ENCODE data around the gene CHRNA3. TPM values are rescaled to one million over a fixed set of nuclear protein-coding genes. Genes with fewer than 3 reads are reported as not detected.
"Not testable (repeated sequence)": the region's sequence is repeated elsewhere in the genome, so short reads cannot be mapped to it uniquely, and the experiment has no call there.

The CHRNA3 gene
- polyA plus RNA-seq, 5 donors: 0.14 to 0.95 (median 0.29) TPM

DNA sequence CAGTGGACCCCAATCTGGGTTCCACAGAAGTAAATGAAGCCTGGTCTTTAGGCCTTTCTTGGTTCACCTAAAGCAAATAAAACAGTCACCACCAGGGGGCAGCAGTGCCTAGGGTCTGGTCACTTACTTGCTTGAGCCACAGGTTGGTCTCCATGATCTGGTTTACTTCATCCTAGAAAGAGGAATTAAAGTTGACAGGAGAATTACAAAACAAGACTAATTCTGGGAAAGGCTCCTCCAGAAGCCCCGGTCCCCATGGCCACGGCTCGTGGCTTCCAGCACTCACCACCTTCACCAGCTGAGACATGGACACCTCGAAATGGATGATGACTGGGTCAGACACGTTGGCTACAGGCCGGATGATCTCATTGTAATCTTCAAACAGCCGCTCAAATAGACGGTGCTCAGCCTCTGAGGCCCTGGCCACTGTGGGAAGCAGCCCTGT, 2.3 kb downstream of the CHRNA3 start:
- DNase-seq: peak; percentile 50 to 79

DNA sequence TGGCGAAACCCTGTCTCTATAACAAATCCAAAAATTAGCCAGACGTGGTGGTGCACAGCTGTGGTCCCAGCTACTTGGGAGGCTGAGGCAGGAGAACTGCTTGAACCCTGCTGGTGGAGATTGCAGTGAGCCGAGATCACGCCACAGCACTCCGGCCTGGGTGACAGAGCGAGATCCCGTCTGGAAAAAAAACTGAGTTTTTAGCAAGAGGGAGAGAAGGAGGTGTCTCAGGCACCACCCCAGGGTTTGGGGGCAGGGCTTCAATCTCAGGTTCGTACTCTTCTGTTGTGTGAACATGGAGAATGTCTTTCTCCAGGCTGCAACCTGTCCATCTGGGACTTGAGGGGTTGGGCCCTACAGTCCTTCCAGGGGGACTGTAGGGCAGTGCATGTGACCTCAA, 2.7 kb downstream of the CHRNA3 start:
- no peak for DNase-seq

- no peak for DNase-seq
Measured at GRCh38 chr15:78617516-78617915, 3.3 kb downstream of the CHRNA3 start.

- no peak for DNase-seq
Measured at GRCh38 chr15:78617076-78617475, 3.7 kb downstream of the CHRNA3 start.

DNA sequence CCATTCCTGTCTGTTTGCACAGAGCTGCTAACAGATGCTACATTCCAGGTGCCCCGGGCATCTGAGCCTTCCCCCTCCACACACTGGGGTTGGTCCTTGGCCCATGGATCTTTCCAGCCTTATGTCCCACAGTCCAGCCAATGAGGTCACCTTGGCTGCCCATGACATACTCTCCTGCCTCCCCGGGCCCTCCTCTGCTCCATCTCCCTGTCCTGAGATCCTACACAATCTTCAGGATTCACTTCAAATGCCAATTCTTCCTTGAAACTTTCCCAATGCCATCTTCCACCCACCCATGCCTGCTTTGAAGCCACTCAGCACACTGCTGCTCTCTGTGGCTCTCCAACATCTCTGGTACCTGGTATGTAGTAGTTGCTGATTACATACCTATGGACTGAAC, 4.3 kb downstream of the CHRNA3 start:
- no peak for DNase-seq

DNA sequence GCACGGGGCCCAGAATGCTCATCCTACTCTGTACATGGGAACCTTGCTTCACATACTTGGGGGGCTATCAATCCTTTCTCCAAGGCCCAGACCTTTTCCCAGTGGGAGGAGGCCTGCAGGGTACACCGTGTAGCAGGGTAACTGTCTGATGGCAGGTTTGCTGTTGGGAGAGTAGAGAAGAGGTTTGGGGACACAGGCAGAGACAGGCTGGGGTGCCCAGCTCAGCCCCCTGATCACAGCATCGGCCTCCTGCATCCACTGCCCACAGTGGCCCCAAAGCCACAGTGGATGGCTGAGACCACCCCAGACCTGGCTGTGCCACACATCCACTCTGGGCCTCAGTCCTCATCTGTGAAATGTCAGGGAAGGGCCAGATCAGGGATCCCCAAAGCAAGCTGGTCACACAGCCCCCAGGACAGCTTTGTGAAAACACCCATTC, 5.6 kb downstream of the CHRNA3 start:
- no peak for DNase-seq

- no peak for DNase-seq
Measured at GRCh38 chr15:78614021-78614420, 6.8 kb downstream of the CHRNA3 start.

DNA sequence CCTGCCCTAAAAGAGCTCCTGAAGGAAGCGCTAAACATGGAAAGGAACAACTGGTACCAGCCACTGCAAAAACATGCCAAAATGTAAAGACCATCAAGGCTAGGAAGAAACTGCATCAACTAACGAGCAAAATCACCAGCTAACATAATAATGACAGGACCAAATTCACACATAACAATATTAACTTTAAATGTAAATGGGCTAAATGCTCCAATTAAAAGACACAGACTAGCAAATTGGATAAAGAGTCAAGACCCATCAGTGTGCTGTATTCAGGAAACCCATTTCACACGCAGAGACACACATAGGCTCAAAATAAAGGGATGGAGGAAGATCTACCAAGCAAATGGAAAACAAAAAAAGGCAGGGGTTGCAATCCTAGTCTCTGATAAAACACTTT, 11.2 kb downstream of the CHRNA3 start:
- not testable (repeated sequence) for DNase-seq

DNA sequence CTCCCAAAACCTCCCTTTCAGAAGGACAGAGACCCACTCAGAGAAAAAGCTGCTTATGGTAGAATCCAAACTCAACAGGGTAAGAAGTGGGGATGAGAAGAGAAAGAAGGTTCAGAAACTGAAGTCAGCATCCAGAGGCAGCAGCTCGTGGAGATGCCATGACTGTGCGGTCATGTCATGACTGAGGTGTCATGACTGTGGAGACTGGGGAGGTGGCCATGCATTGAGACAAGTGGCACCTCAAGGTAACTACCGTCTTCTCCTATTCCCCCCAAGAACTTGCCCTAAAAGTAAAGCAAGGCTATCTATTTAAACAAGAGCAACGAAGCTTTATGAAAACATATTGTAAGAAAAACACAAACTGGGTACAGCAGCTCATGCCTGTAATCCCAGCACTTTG, 15.1 kb downstream of the CHRNA3 start:
- DNase-seq: no peak

DNA sequence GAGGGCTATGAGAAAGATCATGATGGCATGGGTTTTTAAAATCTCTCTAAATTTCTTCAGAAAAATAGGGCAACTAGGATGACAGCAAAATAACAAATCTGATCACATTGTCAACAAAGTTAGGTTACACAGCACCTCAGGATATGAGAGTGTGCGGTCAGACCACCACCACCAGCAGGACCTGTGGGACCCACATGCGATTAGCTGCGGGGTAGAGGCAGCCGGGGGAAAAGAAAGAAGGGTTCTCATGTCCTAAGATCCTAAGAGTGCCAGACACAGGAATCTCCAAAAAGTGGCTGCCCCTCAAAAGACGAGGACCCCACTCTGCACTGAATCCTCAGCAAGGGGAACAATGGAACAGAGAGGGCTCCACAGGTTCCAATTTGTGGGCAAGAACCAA, 15.6 kb downstream of the CHRNA3 start:
- DNase-seq: no peak

GRCh38 chr15:78604420-78604819, 16.4 kb downstream of the CHRNA3 start:
- DNase-seq: no peak

DNA sequence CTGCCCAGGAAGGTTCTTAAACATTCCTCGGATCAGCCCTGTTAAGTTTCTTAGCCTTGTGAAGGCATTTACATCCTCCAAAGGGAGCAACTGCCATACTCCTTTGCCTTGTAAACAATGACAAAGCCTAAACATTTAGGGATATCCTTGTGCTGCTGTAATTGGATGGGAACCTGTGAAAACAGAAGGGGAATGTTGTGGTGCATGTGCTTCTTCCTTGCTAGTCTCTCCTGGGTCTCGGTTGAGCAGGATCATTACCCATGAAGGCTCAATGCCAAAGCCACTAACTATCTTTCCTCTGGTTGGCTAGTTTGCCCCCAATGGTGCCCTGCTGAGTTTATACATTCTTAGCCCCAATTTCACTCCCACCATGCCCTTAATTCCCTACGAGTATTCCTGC, 17.3 kb downstream of the CHRNA3 start:
- DNase-seq: no peak

DNA sequence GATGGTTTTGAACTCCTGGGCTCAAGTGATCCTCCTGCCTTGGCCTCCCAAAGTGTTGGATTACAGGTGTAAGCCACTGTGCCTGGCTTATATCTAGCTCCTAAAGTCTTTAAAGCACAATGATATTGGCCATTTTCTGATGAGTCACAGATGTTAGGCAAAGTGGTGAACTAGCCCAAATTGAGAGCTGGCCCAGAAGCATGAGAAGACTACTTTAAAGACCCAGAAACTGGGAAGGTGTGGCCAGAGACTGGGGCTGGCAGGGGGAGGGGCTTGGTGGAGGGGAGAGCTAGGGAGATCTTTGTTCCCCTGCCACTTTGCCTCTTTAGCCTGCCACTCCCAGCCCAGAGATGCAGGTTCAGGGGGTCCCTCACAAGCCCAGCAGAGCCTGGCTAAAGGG, 21.6 kb downstream of the CHRNA3 start:
- DNase-seq: no peak

DNA sequence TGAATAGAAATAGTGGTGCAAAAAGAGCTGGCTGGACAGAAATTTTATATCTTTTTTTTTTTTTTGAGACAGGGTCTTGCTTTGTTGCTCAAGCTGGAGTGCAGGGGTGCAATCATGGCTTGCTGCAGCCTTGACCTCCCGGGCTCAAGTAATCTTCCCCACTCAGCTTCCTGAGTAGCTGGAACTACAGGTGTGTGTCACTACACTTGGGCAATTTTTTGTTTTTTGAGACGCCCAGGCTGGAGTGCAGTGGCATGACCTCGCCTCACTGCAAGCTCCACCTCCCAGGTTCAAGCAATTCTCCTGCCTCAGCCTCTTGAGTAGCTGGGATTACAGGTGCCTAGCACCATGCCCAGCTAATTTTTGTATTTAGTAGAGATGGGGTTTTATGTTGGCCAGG, 22.4 kb downstream of the CHRNA3 start:
- DNase-seq: no peak

GRCh38 chr15:78597583-78597982, 23.2 kb downstream of the CHRNA3 start:
- DNase-seq: no peak

- DNase-seq: no peak
Measured at GRCh38 chr15:78574944-78575343, 45.9 kb downstream of the CHRNA3 start.

DNA sequence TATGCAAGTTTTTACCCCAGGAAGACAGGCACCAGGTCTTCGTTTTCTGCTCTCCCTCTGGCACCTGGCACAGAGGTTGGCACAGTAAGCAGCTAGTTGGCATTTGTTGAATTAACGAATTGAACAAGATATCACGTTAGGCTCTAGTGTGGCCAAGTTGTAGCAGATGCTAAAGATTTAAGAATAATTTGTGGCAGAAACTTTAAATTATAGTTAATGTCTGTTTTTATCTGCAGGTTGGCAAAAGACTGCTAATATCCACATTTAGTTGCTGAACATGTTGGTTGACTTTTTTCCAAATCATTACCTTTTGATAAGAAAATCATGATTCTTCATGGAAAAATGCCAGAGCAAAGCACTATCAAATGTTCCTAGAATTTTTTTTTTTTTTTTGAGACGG, 47.4 kb downstream of the CHRNA3 start:
- no peak for DNase-seq

- no peak for DNase-seq
Measured at GRCh38 chr15:78571382-78571781, 49.4 kb downstream of the CHRNA3 start.

DNA sequence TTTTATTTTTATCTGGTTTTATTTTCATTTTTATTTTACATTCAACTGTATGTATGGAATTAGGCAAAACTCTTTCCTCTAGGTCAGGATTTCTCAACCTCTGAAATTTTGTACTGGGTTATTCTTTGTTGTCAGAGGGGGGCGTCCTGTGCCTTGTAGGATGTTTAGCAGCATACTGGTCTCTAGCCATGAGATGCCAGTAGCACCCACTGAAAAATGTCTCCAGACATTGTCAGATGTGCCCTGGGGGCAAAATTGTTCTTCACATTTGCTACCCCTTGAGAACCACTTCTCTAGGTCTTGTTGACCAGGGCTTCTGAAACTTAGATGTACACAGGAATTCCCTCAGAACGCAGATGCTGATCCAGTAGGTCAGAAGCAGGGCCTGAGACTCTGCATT, 50.1 kb downstream of the CHRNA3 start:
- no peak for DNase-seq

- DNase-seq: no peak
Measured at GRCh38 chr15:78567531-78567930, 53.3 kb downstream of the CHRNA3 start.

GRCh38 chr15:78565951-78566774, 54.6 kb downstream of the CHRNA3 start:
- peak; percentile 1 to 10 for DNase-seq

DNA sequence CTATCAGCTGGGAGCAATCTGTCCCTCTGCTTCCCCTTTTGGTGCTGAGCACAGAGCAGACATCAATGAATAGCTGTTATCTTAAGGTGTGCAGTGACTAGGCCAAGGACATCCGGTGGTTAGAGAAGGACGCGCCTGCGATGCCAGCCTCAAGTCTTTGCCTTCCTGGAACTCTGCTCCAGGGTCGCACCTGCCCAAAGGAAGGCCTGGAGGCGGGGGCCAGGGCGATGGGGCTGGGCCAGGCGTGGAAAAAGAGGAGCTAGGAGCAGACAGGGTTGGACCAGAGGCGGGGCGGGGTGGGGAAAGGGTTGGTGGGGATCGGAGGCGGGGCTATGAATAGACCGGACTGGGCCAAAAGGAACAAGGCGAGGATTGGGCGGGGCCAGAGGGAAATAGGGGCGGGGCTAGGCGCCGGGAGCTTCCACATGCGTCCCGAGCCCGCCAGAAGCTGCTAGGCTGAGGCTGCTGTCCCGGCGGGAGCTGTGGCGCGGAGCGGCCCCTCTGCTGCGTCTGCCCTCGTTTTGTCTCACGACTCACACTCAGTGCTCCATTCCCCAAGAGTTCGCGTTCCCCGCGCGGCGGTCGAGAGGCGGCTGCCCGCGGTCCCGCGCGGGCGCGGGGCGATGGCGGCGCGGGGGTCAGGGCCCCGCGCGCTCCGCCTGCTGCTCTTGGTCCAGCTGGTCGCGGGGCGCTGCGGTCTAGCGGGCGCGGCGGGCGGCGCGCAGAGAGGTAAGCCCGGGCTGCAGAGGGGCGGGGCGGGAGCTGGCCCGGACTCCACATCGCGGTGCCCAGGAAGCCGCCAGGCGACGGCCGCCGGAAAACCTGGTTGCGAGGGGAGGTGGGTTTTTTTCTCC, 55.5 kb downstream of the CHRNA3 start, which contains the start of gene CHRNA5:
Gene CHRNA5, plus strand, starts transcription at position 424 of the 854 bp plus-strand sequence. Its CDS starts 200 bp downstream, at position 624.
- peak; percentile 68 to 70 for DNase-seq

DNA sequence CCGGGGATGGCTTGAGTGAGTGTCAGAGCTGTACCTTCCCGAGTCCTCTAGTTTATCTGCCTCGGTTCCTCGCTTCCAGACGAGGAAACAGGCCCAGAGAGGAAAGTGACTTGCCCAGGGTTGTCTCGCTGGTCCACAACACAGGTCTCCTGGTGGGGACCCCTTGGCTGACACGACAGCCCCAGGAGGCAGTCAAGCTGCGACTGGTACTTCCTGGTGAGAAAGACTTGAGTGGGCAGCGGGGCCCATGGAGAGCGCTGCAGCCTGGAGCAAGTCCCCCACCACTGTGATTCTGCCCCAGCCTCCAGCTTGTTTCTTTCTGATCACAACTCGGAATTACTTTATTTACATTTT, 56.1 kb downstream of the CHRNA3 start:
- no peak for DNase-seq
